ENCODE results near the gene UBE2U. TPM values are rescaled to one million over a fixed set of nuclear protein-coding genes. Genes with fewer than 3 reads are reported as not detected.

The UBE2U gene
- total and polyA plus RNA-seq, 7 donors = not detected

GRCh38 chr1:64304823-64305222 is 101.4 kb downstream of the UBE2U start:
- DNase-seq = no peak
- no peaks in the 10 kb centered on the region for H3K27me3 ChIP-seq
- no peak for TF ChIP-seq POLR2AphosphoS5 (IDR thresholded peaks at IDR 0.05)
- no peak for TF ChIP-seq EP300 (IDR thresholded peaks at IDR 0.05)
- TF ChIP-seq CTCF (IDR thresholded peaks at IDR 0.05) = no peak
- TF ChIP-seq POLR2A (IDR thresholded peaks at IDR 0.05) = no peak

GRCh38 chr1:64308866-64309265 is 105.4 kb downstream of the UBE2U start:
- no peak overlapping the region for H3K27ac ChIP-seq
- no peaks in the 10 kb centered on the region for H3K36me3 ChIP-seq
- H3K4me3 ChIP-seq = no peak overlapping the region
- TF ChIP-seq POLR2A (IDR thresholded peaks at IDR 0.05) = no peak
- TF ChIP-seq CTCF (IDR thresholded peaks at IDR 0.05) = no peak
- TF ChIP-seq EP300 (IDR thresholded peaks at IDR 0.05) = no peak
- intact Hi-C loops (cut with DNase I) = no loop called here
- H3K9me3 ChIP-seq = no peaks in the 10 kb centered on the region
- 39 to 65% methylated on average over 6 of the region's 6 CpGs for WGBS, 2 donors
- DNase-seq = no peak
- no peaks in the 10 kb centered on the region for H3K4me1 ChIP-seq
- H3K27me3 ChIP-seq = no peaks in the 10 kb centered on the region

More at GRCh38 chr1:64304823-64305222, 101.4 kb downstream of the UBE2U start:
- Histone ChIP-seq H3K36me3 (no peaks in the 10 kb centered on the region), H3K4me3 (no peak overlapping the region), H3K4me1 (no peaks in the 10 kb centered on the region), H3K9me3 (no peaks in the 10 kb centered on the region), H3K27ac (no peak overlapping the region)
- intact Hi-C loops (cut with DNase I) = no loop called here

GRCh38 chr1:64309431-64309831 is 106.0 kb downstream of the UBE2U start:
- 84 to 85% methylated on average over 5 of the region's 5 CpGs for WGBS, 2 donors
- Histone ChIP-seq H3K27me3 (no peaks in the 10 kb centered on the region), H3K27ac (no peak overlapping the region), H3K4me3 (no peak overlapping the region), H3K36me3 (no peaks in the 10 kb centered on the region), H3K9me3 (no peaks in the 10 kb centered on the region), H3K4me1 (no peaks in the 10 kb centered on the region)
- no peak for DNase-seq
- no peak for TF ChIP-seq POLR2AphosphoS5 (IDR thresholded peaks at IDR 0.05)
- TF ChIP-seq POLR2A (IDR thresholded peaks at IDR 0.05) = no peak
- TF ChIP-seq EP300 (IDR thresholded peaks at IDR 0.05) = no peak
- TF ChIP-seq CTCF (IDR thresholded peaks at IDR 0.05) = no peak
- intact Hi-C loops (cut with DNase I) = no loop called here

- no peak for DNase-seq
- H3K27ac ChIP-seq = no peak overlapping the region
- H3K4me3 ChIP-seq = no peak overlapping the region
- H3K27me3 ChIP-seq = no peaks in the 10 kb centered on the region
- H3K4me1 ChIP-seq = no peaks in the 10 kb centered on the region
- TF ChIP-seq EP300 (IDR thresholded peaks at IDR 0.05) (no peak), POLR2A (IDR thresholded peaks at IDR 0.05) (no peak), CTCF (IDR thresholded peaks at IDR 0.05) (no peak), POLR2AphosphoS5 (IDR thresholded peaks at IDR 0.05) (no peak)
- intact Hi-C loops (cut with DNase I) = no loop called here
- no peaks in the 10 kb centered on the region for H3K36me3 ChIP-seq
- WGBS, 2 donors = 77 to 89% methylated on average over 1 of the region's 1 CpG
- H3K9me3 ChIP-seq = no peaks in the 10 kb centered on the region
Measured at GRCh38 chr1:64310760-64311159, 107.3 kb downstream of the UBE2U start.

GRCh38 chr1:64312431-64312830 is 109.0 kb downstream of the UBE2U start:
- no peak for TF ChIP-seq EP300 (IDR thresholded peaks at IDR 0.05)
- TF ChIP-seq CTCF (IDR thresholded peaks at IDR 0.05) = no peak
- TF ChIP-seq POLR2A (IDR thresholded peaks at IDR 0.05) = no peak
- no peak for TF ChIP-seq POLR2AphosphoS5 (IDR thresholded peaks at IDR 0.05)
- WGBS, 2 donors = 94 to 95% methylated on average over 4 of the region's 4 CpGs
- Histone ChIP-seq H3K36me3 (no peaks in the 10 kb centered on the region), H3K27ac (no peak overlapping the region), H3K4me3 (no peak overlapping the region), H3K27me3 (no peaks in the 10 kb centered on the region), H3K9me3 (no peaks in the 10 kb centered on the region), H3K4me1 (no peaks in the 10 kb centered on the region)
- no peak for DNase-seq
- intact Hi-C loops (cut with DNase I) = no loop called here

All from sigmoid colon (tissue), 7 donors.